Hematopoietic multipotent progenitor cell (in vitro differentiated cells): ENCODE measurements around the gene LRRC61. TPM values are rescaled to one million over a fixed set of nuclear protein-coding genes. Genes with fewer than 3 reads are reported as not detected.

ENCODE experiments used
- DNase-seq, 3 donors: peaks; one replicate each; pipeline ENCODE4 v3.0.0-alpha.2; 2011 to 2015; ENCODE audit warnings: low read depth in 2 of 3, low spot score in 2 of 3
- total RNA-seq: library from RNA; depleted of rRNA; stranded (reverse); fragments of >200 nt; gene quantifications from one replicate; pipeline ENCODE4 v1.2.3, GENCODE V29; 2012

Gene LRRC61
- total RNA-seq, 1 donor: 46.6 TPM

- DNase-seq: no peak
Observed at GRCh38 chr7:150329331-150330120, 6.4 kb downstream of the LRRC61 start.

- no peak for DNase-seq
Observed at GRCh38 chr7:150330211-150330885, 7.2 kb downstream of the LRRC61 start.

GRCh38 chr7:150332852-150333635 lies 9.9 kb downstream of the LRRC61 start:
- DNase-seq: no peak

GRCh38 chr7:150333659-150334058 lies 10.5 kb downstream of the LRRC61 start:
- DNase-seq: no peak

- no peak for DNase-seq
Observed at GRCh38 chr7:150334108-150334507, 11.0 kb downstream of the LRRC61 start.

GRCh38 chr7:150335108-150335773 lies 12.1 kb downstream of the LRRC61 start:
- DNase-seq: no peak

GRCh38 chr7:150335774-150336112 lies 12.6 kb downstream of the LRRC61 start:
- DNase-seq: no peak

GRCh38 chr7:150336746-150337145 lies 13.6 kb downstream of the LRRC61 start:
- no peak for DNase-seq

- DNase-seq: no peak
Observed at GRCh38 chr7:150337179-150337578, 14.0 kb downstream of the LRRC61 start.

- no peak for DNase-seq
Observed at GRCh38 chr7:150337659-150338081, 14.5 kb downstream of the LRRC61 start.

- no peak for DNase-seq
Observed at GRCh38 chr7:150338166-150338829, 15.1 kb downstream of the LRRC61 start.

- peak in 2 of 3 donors; percentile 50 to 69 for DNase-seq
Observed at GRCh38 chr7:150339409-150339809, 16.3 kb downstream of the LRRC61 start.

GRCh38 chr7:150340024-150340749 lies 17.0 kb downstream of the LRRC61 start:
- peak in 1 of 3 donors; percentile 52 for DNase-seq

- no peak for DNase-seq
Observed at GRCh38 chr7:150340875-150341262, 17.7 kb downstream of the LRRC61 start.

- no peak for DNase-seq
Observed at GRCh38 chr7:150341263-150342120, 18.3 kb downstream of the LRRC61 start, which contains the start of gene RARRES2. Gene RARRES2, minus strand, starts transcription at chr7:150341629. Its CDS starts 1,020 bp downstream, at chr7:150340609.

- DNase-seq: no peak
Observed at GRCh38 chr7:150342121-150342408, 18.9 kb downstream of the LRRC61 start.

GRCh38 chr7:150343225-150343624 lies 20.1 kb downstream of the LRRC61 start:
- DNase-seq: no peak

GRCh38 chr7:150344299-150344698 lies 21.1 kb downstream of the LRRC61 start:
- DNase-seq: no peak

- no peak for DNase-seq
Observed at GRCh38 chr7:150345012-150345411, 21.9 kb downstream of the LRRC61 start.
